Thyroid gland (tissue), 4 donors: ENCODE results near the gene FOXC1.

Source experiments
- POLR2A ChIP-seq, 2 donors: fragments of 450-650 bp; IDR thresholded peaks; one replicate each; pipeline ENCODE4 v1.6.1; 2017; ENCODE audit warnings: antibody characterized with exemption in 2 of 2, mild to moderate bottlenecking in 2 of 2, moderate library complexity in 1 of 2
- TF ChIP-seq, protein P1 (sequence below), 6 experiments: fragments of 200-600 bp in 3 of 6; fragments of 450-650 bp in 3 of 6; sonication (generic) in 3 of 6; IDR thresholded peaks; one replicate each; pipeline ENCODE4 v1.5.1; 2016 to 2019; ENCODE audit warnings: antibody characterized with exemption in 6 of 6, mild to moderate bottlenecking in 2 of 6, inconsistent platforms in 1 of 6, moderate library complexity in 1 of 6

DNA sequence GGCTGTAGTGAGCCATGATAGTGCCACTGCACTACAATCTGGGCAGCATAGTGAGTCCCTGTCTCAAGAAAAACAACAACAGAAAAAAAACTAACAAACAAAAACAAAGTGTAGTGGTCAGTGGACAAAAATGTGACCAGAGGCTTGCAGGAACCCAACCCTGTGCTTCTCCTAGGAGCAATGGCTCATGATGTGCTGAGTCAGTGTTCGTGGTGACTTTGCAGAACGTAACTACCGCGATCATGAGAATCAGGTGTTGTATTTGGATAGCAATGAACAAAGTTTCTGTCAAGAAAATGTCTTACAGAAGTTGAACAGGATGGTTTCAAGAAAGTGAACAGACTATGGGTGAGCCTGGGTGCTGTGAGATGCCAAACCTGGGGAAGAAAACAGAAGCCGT, 18.5 kb upstream of the FOXC1 start:
- TF ChIP-seq POLR2A (IDR thresholded peaks at IDR 0.05): no peak
- TF ChIP-seq, protein P1, sequence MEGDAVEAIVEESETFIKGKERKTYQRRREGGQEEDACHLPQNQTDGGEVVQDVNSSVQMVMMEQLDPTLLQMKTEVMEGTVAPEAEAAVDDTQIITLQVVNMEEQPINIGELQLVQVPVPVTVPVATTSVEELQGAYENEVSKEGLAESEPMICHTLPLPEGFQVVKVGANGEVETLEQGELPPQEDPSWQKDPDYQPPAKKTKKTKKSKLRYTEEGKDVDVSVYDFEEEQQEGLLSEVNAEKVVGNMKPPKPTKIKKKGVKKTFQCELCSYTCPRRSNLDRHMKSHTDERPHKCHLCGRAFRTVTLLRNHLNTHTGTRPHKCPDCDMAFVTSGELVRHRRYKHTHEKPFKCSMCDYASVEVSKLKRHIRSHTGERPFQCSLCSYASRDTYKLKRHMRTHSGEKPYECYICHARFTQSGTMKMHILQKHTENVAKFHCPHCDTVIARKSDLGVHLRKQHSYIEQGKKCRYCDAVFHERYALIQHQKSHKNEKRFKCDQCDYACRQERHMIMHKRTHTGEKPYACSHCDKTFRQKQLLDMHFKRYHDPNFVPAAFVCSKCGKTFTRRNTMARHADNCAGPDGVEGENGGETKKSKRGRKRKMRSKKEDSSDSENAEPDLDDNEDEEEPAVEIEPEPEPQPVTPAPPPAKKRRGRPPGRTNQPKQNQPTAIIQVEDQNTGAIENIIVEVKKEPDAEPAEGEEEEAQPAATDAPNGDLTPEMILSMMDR (IDR thresholded peaks at IDR 0.05): no peak
